Activated CD8-positive, alpha-beta memory T cell treated with anti-CD3 and anti-CD28 coated beads, Interleukin-2, amount 10 ng/mL, durations not matched to agents 7 days and 5 days (primary cell): ENCODE measurements around the gene UPF3A. TPM values are rescaled to one million over a fixed set of nuclear protein-coding genes. Genes with fewer than 3 reads are reported as not detected.

Experiments used
- ATAC-seq: fragments of 150-1000 bp; cut with Tn5 transposase; one replicate; pipeline ENCODE4 v1.10.0; 2021; ENCODE audit warnings: moderate library complexity
- CTCF ChIA-PET: fragments of 350-600 bp; sonication (Branson Sonifier 250); formaldehyde crosslinking; loops from one replicate; lab custom pipeline; 2021; ENCODE audit warnings: antibody characterized with exemption; lab: Charles Lee
- DNase-seq: peaks from one replicate; pipeline ENCODE4 v3.0.0-alpha.2; 2020
- H3K27ac Mint-ChIP-seq: one replicate; pipeline ENCODE4 v1.8.0; 2021; ENCODE audit warnings: mild to moderate bottlenecking, mixed read lengths
- H3K27me3 Mint-ChIP-seq: one replicate; pipeline ENCODE4 v1.8.0; 2021; ENCODE audit warnings: mixed read lengths
- H3K36me3 Mint-ChIP-seq: one replicate; pipeline ENCODE4 v1.8.0; 2021; ENCODE audit warnings: mild to moderate bottlenecking, mixed read lengths
- H3K4me1 Mint-ChIP-seq: one replicate; pipeline ENCODE4 v1.8.0; 2021; ENCODE audit warnings: mixed read lengths
- H3K4me3 Mint-ChIP-seq: one replicate; pipeline ENCODE4 v1.8.0; 2021; ENCODE audit warnings: mild to moderate bottlenecking, moderate library complexity, mixed read lengths
- H3K9me3 Mint-ChIP-seq: one replicate; pipeline ENCODE4 v1.8.0; 2022; ENCODE audit warnings: low read depth, mixed read lengths
- total RNA-seq, 2 experiments: library from RNA; stranded (reverse); gene quantifications; one replicate each; pipeline ENCODE4 v1.2.3, GENCODE V29; 2021

UPF3A gene
- total RNA-seq, 2 experiments from 2014 or later = 56.1 to 63.4 TPM

DNA sequence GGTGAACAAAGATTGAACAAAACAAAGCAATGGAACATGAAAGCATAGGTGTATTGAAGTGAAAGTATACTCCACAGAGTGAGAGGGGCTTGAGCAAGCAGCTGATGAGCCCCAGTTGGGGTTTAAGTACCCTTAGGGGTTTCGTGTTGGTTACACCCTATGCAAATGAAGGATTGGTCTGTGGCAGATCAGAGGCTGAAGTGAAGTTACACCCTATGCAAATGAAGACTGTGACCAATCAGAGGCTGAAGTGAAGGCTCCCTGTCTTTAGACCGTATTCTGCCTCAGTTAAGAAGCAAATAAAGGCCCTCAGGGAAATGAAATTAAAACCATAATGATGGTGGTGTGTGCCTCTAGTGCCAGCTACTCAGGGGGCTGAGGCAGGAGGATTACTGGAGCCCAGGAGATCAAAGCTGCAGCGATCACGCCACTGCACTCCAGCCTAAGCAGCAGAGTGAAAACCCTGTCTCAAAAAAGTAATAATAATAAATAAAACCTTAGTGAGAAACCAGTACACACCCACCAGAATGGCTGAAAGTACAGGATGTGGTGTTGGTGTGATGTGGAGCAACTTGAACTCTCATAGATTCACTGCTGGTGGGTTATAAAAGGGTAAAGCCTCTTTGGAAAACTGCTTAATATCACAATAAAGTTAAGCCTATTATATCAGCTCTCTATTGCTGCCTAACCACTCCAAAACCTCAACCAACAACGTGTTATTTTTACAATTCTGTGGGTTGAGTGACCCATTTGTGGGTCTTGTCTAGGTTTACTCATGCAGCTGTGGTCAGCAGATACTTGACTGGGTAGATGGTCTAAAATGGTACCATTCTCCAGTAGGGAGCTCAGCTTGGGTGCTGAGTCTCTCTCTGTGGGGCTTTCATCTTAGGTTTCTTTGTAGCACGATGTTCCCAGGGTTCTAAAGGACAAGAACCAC lies 12.8 kb upstream of the UPF3A start:
- peaks cover 64% of the 10 kb centered on the region for H3K36me3 Mint-ChIP-seq
- no peaks in the 10 kb centered on the region for H3K9me3 Mint-ChIP-seq
- ATAC-seq (peak; percentile 70), DNase-seq (peak; percentile 62)
- peak overlapping the region; percentile 72 for H3K27ac Mint-ChIP-seq
- CTCF ChIA-PET = interaction anchor here (1.0 to 1.1 kb wide), 2 partner anchors 11 to 72 kb away, joined by 3 to 5 read pairs; no protein-coding TSS in a partner anchor
- peaks cover 41% of the 10 kb centered on the region for H3K4me1 Mint-ChIP-seq
- H3K4me3 Mint-ChIP-seq = peak overlapping the region; percentile 14
- H3K27me3 Mint-ChIP-seq = no peaks in the 10 kb centered on the region

- Mint-ChIP-seq H3K4me1 (peaks cover 38% of the 10 kb centered on the region), H3K36me3 (peaks cover 66% of the 10 kb centered on the region), H3K9me3 (no peaks in the 10 kb centered on the region), H3K4me3 (no peak overlapping the region), H3K27ac (peak overlapping the region; percentile 69), H3K27me3 (no peaks in the 10 kb centered on the region)
- ATAC-seq = no peak
- CTCF ChIA-PET = interaction anchor here (1.0 to 1.1 kb wide), 2 partner anchors 10 to 71 kb away, joined by 3 to 5 read pairs; no protein-coding TSS in a partner anchor
- DNase-seq = no peak
Measured at GRCh38 chr13:114269281-114269770, 12.1 kb upstream of the UPF3A start.

DNA sequence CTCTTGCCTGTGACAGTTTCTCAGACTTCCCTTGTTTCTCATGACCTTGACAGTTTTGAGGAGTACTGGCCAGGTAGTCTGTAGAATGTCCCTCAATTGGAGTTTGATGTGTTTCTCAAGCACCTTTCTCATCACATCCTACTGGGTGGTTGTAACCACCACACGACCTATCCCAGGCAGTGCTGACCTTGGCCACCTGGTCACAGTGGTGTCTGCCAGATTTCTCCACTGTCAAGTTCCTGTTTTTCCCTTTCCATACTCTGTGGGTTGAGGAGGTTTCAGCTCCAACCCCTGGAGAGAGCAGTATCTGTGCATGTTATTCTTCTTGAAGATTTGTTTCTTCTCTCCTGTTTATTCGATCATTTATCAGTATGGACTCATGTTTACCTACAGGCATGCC lies 8.4 kb upstream of the UPF3A start:
- DNase-seq = no peak
- Mint-ChIP-seq H3K27me3 (no peaks in the 10 kb centered on the region), H3K4me3 (no peak overlapping the region), H3K36me3 (peaks cover 50% of the 10 kb centered on the region), H3K9me3 (no peaks in the 10 kb centered on the region), H3K4me1 (peaks cover 14% of the 10 kb centered on the region), H3K27ac (no peak overlapping the region)
- CTCF ChIA-PET = no interaction called here
- no peak for ATAC-seq

- CTCF ChIA-PET = no interaction called here
- no peak overlapping the region for H3K27ac Mint-ChIP-seq
- H3K36me3 Mint-ChIP-seq = peaks cover 35% of the 10 kb centered on the region
- H3K27me3 Mint-ChIP-seq = no peaks in the 10 kb centered on the region
- H3K4me1 Mint-ChIP-seq = peaks cover 17% of the 10 kb centered on the region
- H3K9me3 Mint-ChIP-seq = no peaks in the 10 kb centered on the region
- H3K4me3 Mint-ChIP-seq = no peak overlapping the region
- ATAC-seq (no peak), DNase-seq (no peak)
Measured at GRCh38 chr13:114275304-114275703, 6.1 kb upstream of the UPF3A start.

DNA sequence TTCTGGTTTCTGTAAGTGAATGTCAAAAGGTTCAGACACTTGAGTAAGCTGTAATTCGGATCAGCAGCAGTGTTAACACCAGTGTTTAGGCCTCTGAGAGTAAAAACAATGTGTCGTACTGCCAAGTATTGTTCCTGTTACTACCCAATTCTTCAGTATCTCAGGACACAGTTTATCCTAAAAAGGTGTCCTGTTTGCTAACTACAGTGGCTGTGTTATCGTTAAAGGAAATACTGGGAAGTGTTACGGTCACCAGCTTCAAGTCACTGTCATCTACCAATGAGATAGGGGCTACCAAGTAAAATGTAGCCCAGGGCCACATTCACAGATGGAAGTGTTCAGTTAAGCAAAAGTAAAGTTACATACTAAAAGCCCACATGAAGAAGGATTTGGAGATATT lies 2.3 kb upstream of the UPF3A start:
- CTCF ChIA-PET = interaction anchor here (1.0 to 1.4 kb wide), 4 partner anchors 9 to 62 kb away, joined by 3 to 5 read pairs (median 4); no protein-coding TSS in a partner anchor
- no peaks in the 10 kb centered on the region for H3K9me3 Mint-ChIP-seq
- peaks cover 35% of the 10 kb centered on the region for H3K4me1 Mint-ChIP-seq
- ATAC-seq (no peak), DNase-seq (no peak)
- no peak overlapping the region for H3K4me3 Mint-ChIP-seq
- peak overlapping the region; percentile 95 for H3K27ac Mint-ChIP-seq
- peaks cover 25% of the 10 kb centered on the region for H3K36me3 Mint-ChIP-seq
- H3K27me3 Mint-ChIP-seq = no peaks in the 10 kb centered on the region

- Mint-ChIP-seq H3K36me3 (peaks cover 25% of the 10 kb centered on the region), H3K4me1 (peaks cover 41% of the 10 kb centered on the region), H3K4me3 (peak overlapping the region; percentile 5), H3K27me3 (no peaks in the 10 kb centered on the region), H3K9me3 (no peaks in the 10 kb centered on the region), H3K27ac (peak overlapping the region; percentile 95)
- CTCF ChIA-PET = interaction anchor here (1.0 to 2.4 kb wide), 5 partner anchors 9 to 62 kb away, joined by 3 to 6 read pairs (median 4); no protein-coding TSS in a partner anchor
- no peak for DNase-seq
- ATAC-seq = no peak
Measured at GRCh38 chr13:114279758-114280355, 1.5 kb upstream of the UPF3A start.

- H3K4me1 Mint-ChIP-seq = peaks cover 47% of the 10 kb centered on the region
- peaks cover 30% of the 10 kb centered on the region for H3K36me3 Mint-ChIP-seq
- ATAC-seq = peak; percentile 71
- H3K9me3 Mint-ChIP-seq = no peaks in the 10 kb centered on the region
- H3K27ac Mint-ChIP-seq = peak overlapping the region; percentile 89
- H3K27me3 Mint-ChIP-seq = no peaks in the 10 kb centered on the region
- H3K4me3 Mint-ChIP-seq = peak overlapping the region; percentile 76
- CTCF ChIA-PET = interaction anchor here (0.7 to 2.4 kb wide), 6 partner anchors 30 to 70 kb away, joined by 3 to 6 read pairs (median 4); no protein-coding TSS in a partner anchor
- peak; percentile 84 for DNase-seq
Measured at GRCh38 chr13:114282041-114282670, 755 bp downstream of the UPF3A start.

DNA sequence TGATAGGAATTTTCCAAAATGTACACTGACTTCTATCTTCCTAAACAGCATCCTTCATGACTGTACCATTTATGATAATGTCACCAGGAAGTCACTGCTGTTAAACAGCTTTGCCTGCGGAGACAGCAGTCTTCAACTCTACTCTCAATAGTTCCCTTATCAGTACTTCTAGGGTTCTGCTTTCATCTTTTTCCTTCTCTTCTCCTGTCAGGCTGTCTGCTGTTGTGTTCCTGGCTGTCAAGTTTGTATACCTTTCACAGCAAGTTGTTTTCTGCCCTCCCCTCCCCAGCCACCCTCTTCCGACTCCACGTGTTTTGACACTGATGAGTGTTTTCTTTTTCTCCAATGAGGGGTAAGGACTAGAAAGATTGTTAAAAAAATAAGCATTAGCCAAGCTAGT lies 2.2 kb downstream of the UPF3A start:
- peaks cover 47% of the 10 kb centered on the region for H3K4me1 Mint-ChIP-seq
- peak overlapping the region; percentile 38 for H3K4me3 Mint-ChIP-seq
- H3K27me3 Mint-ChIP-seq = no peaks in the 10 kb centered on the region
- ATAC-seq (no peak), DNase-seq (no peak)
- peak overlapping the region; percentile 24 for H3K27ac Mint-ChIP-seq
- peaks cover 37% of the 10 kb centered on the region for H3K36me3 Mint-ChIP-seq
- no peaks in the 10 kb centered on the region for H3K9me3 Mint-ChIP-seq
- CTCF ChIA-PET = interaction anchor here (0.6 kb wide), 1 partner anchor 13 kb away, joined by 3 read pairs; no protein-coding TSS in a partner anchor

DNA sequence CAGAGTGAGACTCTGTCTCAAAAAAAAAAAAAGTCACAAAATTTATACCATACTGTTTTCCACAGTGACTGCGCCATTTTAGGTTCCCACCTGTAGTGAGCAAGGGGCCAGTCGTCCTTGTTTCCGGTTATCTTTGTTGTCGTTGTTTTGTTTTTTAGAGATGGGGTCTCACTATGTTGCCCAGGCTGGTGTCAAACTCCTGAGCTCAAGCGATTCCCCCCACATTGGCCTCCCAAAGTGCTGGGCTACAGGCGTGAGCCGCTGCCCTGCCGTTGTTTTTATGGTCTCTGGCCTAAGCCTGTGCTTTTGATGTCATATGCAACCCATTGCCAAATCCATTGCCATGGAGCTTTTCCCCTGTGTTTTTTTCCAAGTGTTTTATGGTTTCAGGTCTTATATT lies 3.3 kb downstream of the UPF3A start:
- ATAC-seq (no peak), DNase-seq (no peak)
- no peak overlapping the region for H3K4me3 Mint-ChIP-seq
- peaks cover 45% of the 10 kb centered on the region for H3K36me3 Mint-ChIP-seq
- H3K9me3 Mint-ChIP-seq = no peaks in the 10 kb centered on the region
- no peak overlapping the region for H3K27ac Mint-ChIP-seq
- CTCF ChIA-PET = no interaction called here
- peaks cover 39% of the 10 kb centered on the region for H3K4me1 Mint-ChIP-seq
- H3K27me3 Mint-ChIP-seq = no peaks in the 10 kb centered on the region

- no peaks in the 10 kb centered on the region for H3K27me3 Mint-ChIP-seq
- H3K4me1 Mint-ChIP-seq = peaks cover 35% of the 10 kb centered on the region
- H3K36me3 Mint-ChIP-seq = peaks cover 45% of the 10 kb centered on the region
- ATAC-seq = no peak
- no peaks in the 10 kb centered on the region for H3K9me3 Mint-ChIP-seq
- H3K4me3 Mint-ChIP-seq = no peak overlapping the region
- no peak overlapping the region for H3K27ac Mint-ChIP-seq
- CTCF ChIA-PET = no interaction called here
- no peak for DNase-seq
Measured at GRCh38 chr13:114285166-114285808, 3.9 kb downstream of the UPF3A start.

- Mint-ChIP-seq H3K27me3 (no peaks in the 10 kb centered on the region), H3K4me1 (peaks cover 27% of the 10 kb centered on the region), H3K9me3 (no peaks in the 10 kb centered on the region), H3K27ac (no peak overlapping the region), H3K4me3 (no peak overlapping the region), H3K36me3 (peaks cover 51% of the 10 kb centered on the region)
- DNase-seq (no peak), ATAC-seq (no peak)
- CTCF ChIA-PET = no interaction called here
Measured at GRCh38 chr13:114286808-114287207, 5.4 kb downstream of the UPF3A start.

DNA sequence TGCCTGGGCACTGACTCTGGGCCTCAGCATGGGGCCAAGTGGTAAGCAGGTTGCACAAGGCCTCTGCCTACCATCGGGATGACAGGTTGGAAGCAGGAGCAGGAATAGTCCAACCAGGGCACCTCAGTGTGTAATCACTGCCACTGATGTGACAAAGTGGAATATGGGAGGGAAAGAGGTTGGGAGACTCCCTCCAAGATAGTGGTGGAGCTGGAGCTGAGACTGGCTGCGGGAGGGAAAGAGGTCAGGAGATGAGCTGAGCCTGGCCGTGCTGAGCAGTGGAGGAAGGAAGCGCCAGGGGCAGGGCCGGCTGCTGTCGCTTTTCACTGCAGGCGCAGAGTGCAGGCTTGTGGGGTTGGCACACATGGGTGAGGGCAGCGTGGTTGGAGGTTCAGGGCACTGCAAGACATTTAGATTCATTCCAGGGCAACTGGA lies 6.8 kb downstream of the UPF3A start:
- Mint-ChIP-seq H3K27ac (no peak overlapping the region), H3K27me3 (no peaks in the 10 kb centered on the region), H3K4me1 (peaks cover 24% of the 10 kb centered on the region), H3K4me3 (no peak overlapping the region), H3K9me3 (no peaks in the 10 kb centered on the region), H3K36me3 (peaks cover 60% of the 10 kb centered on the region)
- ATAC-seq (no peak), DNase-seq (no peak)
- CTCF ChIA-PET = no interaction called here
